HEK293 (cell line): ENCODE results near the gene MLN.
A peak's percentile ranks its signal among the peaks of the same experiment; 100 is the strongest.

Experiments
- CTCF ChIA-PET: fragments of 350-600 bp; formaldehyde crosslinking; extraction: SDS; loops from one replicate; lab custom pipeline; 2021; ENCODE audit warnings: antibody characterized with exemption; lab: Yijun Ruan, JAX
- POLR2A ChIA-PET: fragments of 300-600 bp; formaldehyde crosslinking; extraction: SDS; loops from one replicate; lab custom pipeline; 2020; ENCODE audit warnings: antibody characterized with exemption, inconsistent platforms; lab: Yijun Ruan, JAX
- H3K27ac ChIP-seq: fragments of 200-500 bp; sonication (Bioruptor generic); 2 replicates; pipeline ENCODE4 v1.5.1; 2014; ENCODE audit warnings: low read depth, low read length, control low read depth, inconsistent platforms; ENCODE audit errors: extremely low read depth
- H3K36me3 ChIP-seq, 2 experiments: fragments of 200-500 bp in 1 of 2; sonication (Bioruptor generic) in 1 of 2; 1 replicate in 1 of 2; 2 replicates in 1 of 2; pipeline ENCODE4 v1.5.1; 2014 to 2017; ENCODE audit warnings: inconsistent platforms in 2 of 2, low read length in 2 of 2; ENCODE audit not compliant: control insufficient read depth in 2 of 2, insufficient read depth in 1 of 2
- H3K4me1 ChIP-seq: fragments of 200-500 bp; sonication (Bioruptor generic); 2 replicates; pipeline ENCODE4 v1.5.1; 2014; ENCODE audit warnings: mild to moderate bottlenecking, low read length, inconsistent platforms; ENCODE audit not compliant: control insufficient read depth, insufficient read depth
- H3K4me3 ChIP-seq: 2 replicates; pipeline ENCODE4 v1.5.1; 2011; ENCODE audit warnings: low read depth, mild to moderate bottlenecking, control low read depth, low read length, moderate library complexity
- H3K9me3 ChIP-seq: fragments of 200-500 bp; sonication (Bioruptor generic); 2 replicates; pipeline ENCODE4 v1.5.1; 2014; ENCODE audit warnings: low read depth, low read length, inconsistent platforms; ENCODE audit not compliant: control insufficient read depth, insufficient read depth
- KLF10 ChIP-seq: fragments of 450-650 bp; IDR thresholded peaks from 2 replicates; pipeline ENCODE4 v1.5.1; 2018; ENCODE audit warnings: missing biosample characterization, mild to moderate bottlenecking, missing genetic modification characterization
- PRDM6 ChIP-seq: fragments of 450-650 bp; formaldehyde crosslinking; IDR thresholded peaks from 2 replicates; pipeline ENCODE4 v1.5.1; 2017; ENCODE audit warnings: missing biosample characterization, missing genetic modification characterization
- ZFHX2 ChIP-seq: fragments of 450-650 bp; formaldehyde crosslinking; conservative IDR thresholded peaks from 2 replicates; pipeline ENCODE4 v1.5.1; 2016; ENCODE audit warnings: missing biosample characterization, missing genetic modification characterization
- ZNF18 ChIP-seq: fragments of 450-650 bp; formaldehyde crosslinking; IDR thresholded peaks from 2 replicates; pipeline ENCODE4 v1.5.1; 2016; ENCODE audit warnings: missing biosample characterization, missing genetic modification characterization
- ZNF239 ChIP-seq: fragments of 450-650 bp; formaldehyde crosslinking; IDR thresholded peaks from 2 replicates; pipeline ENCODE4 v1.5.1; 2016; ENCODE audit warnings: missing biosample characterization, missing genetic modification characterization
- ZNF248 ChIP-seq: fragments of 450-650 bp; formaldehyde crosslinking; IDR thresholded peaks from 2 replicates; pipeline ENCODE4 v1.5.1; 2017; ENCODE audit warnings: missing biosample characterization, missing genetic modification characterization
- ZNF324 ChIP-seq: fragments of 450-650 bp; formaldehyde crosslinking; IDR thresholded peaks from 2 replicates; pipeline ENCODE4 v1.5.1; 2016; ENCODE audit warnings: missing biosample characterization, missing genetic modification characterization
- ZNF654 ChIP-seq: fragments of 450-650 bp; formaldehyde crosslinking; IDR thresholded peaks from 2 replicates; pipeline ENCODE4 v1.5.1; 2016; ENCODE audit warnings: low read depth, missing biosample characterization, missing genetic modification characterization
- ZNF670 ChIP-seq: fragments of 450-650 bp; formaldehyde crosslinking; IDR thresholded peaks from 2 replicates; pipeline ENCODE4 v1.5.1; 2016; ENCODE audit warnings: missing biosample characterization, missing genetic modification characterization, low read depth
- ZNF707 ChIP-seq: fragments of 450-650 bp; formaldehyde crosslinking; IDR thresholded peaks from 2 replicates; pipeline ENCODE4 v1.5.1; 2016; ENCODE audit warnings: missing biosample characterization, missing genetic modification characterization
- TF ChIP-seq, protein P1 (sequence below): fragments of 450-650 bp; formaldehyde crosslinking; IDR thresholded peaks from 2 replicates; pipeline ENCODE4 v1.5.1; 2016; ENCODE audit warnings: missing biosample characterization, missing genetic modification characterization
- TF ChIP-seq, protein P2 (sequence below): fragments of 450-650 bp; formaldehyde crosslinking; IDR thresholded peaks from 2 replicates; pipeline ENCODE4 v1.5.1; 2016; ENCODE audit warnings: missing biosample characterization, missing genetic modification characterization

Gene MLN

DNA sequence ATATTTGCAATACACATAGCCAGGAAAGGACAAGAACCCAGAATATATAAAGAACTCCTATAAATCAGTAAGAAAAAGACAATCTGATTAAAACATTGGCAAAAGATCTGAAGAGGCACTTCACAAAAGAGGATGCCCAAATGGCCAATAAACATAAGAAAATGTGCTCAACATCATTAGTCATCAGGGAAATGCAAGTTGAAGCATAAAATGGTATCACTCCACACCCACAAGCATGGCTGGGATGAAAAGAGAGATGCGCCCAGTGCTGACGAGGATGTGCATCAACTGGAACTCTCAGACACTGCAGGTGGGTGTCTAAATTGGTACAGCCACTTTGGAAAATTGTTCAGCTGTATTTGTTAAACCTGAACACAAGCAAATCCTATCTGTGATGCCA, 42.4 kb upstream of the MLN start:
- Histone ChIP-seq H3K27ac (no peak overlapping the region), H3K4me3 (no peak overlapping the region), H3K9me3 (no peaks in the 10 kb centered on the region), H3K4me1 (no peaks in the 10 kb centered on the region), H3K36me3 (no peaks in the 10 kb centered on the region)
- TF ChIP-seq ZNF654 = no peak
- TF ChIP-seq ZFHX2 = peak; percentile 24; the same call in 1 of the 2 replicates
- TF ChIP-seq ZNF707 (tag by site-specific recombination) = no peak
- TF ChIP-seq, protein P1, sequence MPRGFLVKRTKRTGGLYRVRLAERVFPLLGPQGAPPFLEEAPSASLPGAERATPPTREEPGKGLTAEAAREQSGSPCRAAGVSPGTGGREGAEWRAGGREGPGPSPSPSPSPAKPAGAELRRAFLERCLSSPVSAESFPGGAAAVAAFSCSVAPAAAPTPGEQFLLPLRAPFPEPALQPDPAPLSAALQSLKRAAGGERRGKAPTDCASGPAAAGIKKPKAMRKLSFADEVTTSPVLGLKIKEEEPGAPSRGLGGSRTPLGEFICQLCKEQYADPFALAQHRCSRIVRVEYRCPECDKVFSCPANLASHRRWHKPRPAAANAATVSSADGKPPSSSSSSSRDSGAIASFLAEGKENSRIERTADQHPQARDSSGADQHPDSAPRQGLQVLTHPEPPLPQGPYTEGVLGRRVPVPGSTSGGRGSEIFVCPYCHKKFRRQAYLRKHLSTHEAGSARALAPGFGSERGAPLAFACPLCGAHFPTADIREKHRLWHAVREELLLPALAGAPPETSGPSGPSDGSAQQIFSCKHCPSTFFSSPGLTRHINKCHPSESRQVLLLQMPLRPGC (tag by site-specific recombination) = no peak
- TF ChIP-seq ZNF18 = no peak
- no peak for TF ChIP-seq ZNF670 (tag by site-specific recombination)
- TF ChIP-seq PRDM6 (tag by site-specific recombination) = peak; percentile 62; the same call in 1 of the 2 replicates
- TF ChIP-seq ZNF324 = no peak
- TF ChIP-seq KLF10 (tag by site-specific recombination) = no peak
- no peak for TF ChIP-seq ZNF248 (tag by site-specific recombination)
- POLR2A ChIA-PET = no interaction called here
- CTCF ChIA-PET = no interaction called here

GRCh38 chr6:33845031-33845745, 41.4 kb upstream of the MLN start:
- H3K4me3 ChIP-seq = no peak overlapping the region
- no peaks in the 10 kb centered on the region for H3K4me1 ChIP-seq
- TF ChIP-seq ZNF239 = peak; percentile 96
- TF ChIP-seq, protein P2, sequence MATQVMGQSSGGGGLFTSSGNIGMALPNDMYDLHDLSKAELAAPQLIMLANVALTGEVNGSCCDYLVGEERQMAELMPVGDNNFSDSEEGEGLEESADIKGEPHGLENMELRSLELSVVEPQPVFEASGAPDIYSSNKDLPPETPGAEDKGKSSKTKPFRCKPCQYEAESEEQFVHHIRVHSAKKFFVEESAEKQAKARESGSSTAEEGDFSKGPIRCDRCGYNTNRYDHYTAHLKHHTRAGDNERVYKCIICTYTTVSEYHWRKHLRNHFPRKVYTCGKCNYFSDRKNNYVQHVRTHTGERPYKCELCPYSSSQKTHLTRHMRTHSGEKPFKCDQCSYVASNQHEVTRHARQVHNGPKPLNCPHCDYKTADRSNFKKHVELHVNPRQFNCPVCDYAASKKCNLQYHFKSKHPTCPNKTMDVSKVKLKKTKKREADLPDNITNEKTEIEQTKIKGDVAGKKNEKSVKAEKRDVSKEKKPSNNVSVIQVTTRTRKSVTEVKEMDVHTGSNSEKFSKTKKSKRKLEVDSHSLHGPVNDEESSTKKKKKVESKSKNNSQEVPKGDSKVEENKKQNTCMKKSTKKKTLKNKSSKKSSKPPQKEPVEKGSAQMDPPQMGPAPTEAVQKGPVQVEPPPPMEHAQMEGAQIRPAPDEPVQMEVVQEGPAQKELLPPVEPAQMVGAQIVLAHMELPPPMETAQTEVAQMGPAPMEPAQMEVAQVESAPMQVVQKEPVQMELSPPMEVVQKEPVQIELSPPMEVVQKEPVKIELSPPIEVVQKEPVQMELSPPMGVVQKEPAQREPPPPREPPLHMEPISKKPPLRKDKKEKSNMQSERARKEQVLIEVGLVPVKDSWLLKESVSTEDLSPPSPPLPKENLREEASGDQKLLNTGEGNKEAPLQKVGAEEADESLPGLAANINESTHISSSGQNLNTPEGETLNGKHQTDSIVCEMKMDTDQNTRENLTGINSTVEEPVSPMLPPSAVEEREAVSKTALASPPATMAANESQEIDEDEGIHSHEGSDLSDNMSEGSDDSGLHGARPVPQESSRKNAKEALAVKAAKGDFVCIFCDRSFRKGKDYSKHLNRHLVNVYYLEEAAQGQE = no peak
- no peak overlapping the region for H3K27ac ChIP-seq
- ChIA-PET POLR2A (no interaction called here), CTCF (interaction anchor here (0.9 kb wide), 1 partner anchor 182 kb away, joined by 5 read pairs; no protein-coding TSS in a partner anchor)
- H3K36me3 ChIP-seq = no peaks in the 10 kb centered on the region
- H3K9me3 ChIP-seq = no peaks in the 10 kb centered on the region
